ENCODE results near the gene ERN1. TPM values are rescaled to one million over a fixed set of nuclear protein-coding genes. Genes with fewer than 3 reads are reported as not detected.
A peak's percentile ranks its signal among the peaks of the same experiment; 100 is the strongest.

The ERN1 gene
- total RNA-seq, 4 donors from 2014 or later, result 9.5 to 20.2 (median 12.8) TPM

DNA sequence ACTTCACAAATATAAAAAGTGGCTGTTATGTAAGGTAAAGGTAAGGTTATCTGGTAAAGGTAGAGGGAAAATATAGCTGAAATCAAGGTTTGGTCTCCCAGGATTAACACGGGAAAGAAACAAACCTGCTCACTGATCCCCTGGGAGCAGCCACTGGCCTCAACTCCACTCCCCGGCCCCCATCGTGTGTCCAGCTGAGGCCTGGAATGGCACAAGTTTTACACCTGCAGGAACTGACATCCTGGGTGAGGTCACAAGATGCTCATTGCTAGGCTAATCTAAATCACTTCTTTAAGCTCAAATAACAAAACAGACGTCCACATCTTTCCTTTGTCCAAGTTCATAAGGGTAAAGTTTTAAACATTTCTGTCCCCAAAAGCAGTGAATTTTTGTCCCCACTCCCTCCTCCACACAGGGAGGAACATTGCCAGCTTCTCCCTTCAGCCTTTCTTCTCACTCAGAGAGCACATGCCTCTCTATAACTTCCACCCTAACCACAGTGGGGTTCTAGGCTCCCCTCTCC lies 46.3 kb downstream of the ERN1 start:
- no peak for DNase-seq
- H3K4me1 ChIP-seq, result peaks cover 22 to 53% of the 10 kb centered on the region in 2 donors
- no peak for TF ChIP-seq POLR2A (IDR thresholded peaks at IDR 0.05)
- TF ChIP-seq, protein P1, sequence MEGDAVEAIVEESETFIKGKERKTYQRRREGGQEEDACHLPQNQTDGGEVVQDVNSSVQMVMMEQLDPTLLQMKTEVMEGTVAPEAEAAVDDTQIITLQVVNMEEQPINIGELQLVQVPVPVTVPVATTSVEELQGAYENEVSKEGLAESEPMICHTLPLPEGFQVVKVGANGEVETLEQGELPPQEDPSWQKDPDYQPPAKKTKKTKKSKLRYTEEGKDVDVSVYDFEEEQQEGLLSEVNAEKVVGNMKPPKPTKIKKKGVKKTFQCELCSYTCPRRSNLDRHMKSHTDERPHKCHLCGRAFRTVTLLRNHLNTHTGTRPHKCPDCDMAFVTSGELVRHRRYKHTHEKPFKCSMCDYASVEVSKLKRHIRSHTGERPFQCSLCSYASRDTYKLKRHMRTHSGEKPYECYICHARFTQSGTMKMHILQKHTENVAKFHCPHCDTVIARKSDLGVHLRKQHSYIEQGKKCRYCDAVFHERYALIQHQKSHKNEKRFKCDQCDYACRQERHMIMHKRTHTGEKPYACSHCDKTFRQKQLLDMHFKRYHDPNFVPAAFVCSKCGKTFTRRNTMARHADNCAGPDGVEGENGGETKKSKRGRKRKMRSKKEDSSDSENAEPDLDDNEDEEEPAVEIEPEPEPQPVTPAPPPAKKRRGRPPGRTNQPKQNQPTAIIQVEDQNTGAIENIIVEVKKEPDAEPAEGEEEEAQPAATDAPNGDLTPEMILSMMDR (IDR thresholded peaks at IDR 0.05), result no peak
- WGBS, 2 donors, result 78 to 82% methylated on average over 4 of the region's 4 CpGs
- no peaks in the 10 kb centered on the region for H3K36me3 ChIP-seq
- no peak overlapping the region for H3K4me3 ChIP-seq (replicated peaks in 1 of 3)
- H3K27me3 ChIP-seq, result no peaks in the 10 kb centered on the region
- H3K27ac ChIP-seq, result peak overlapping the region in 2 of 3 donors; percentile 72 to 77
- H3K9me3 ChIP-seq, result no peaks in the 10 kb centered on the region
- intact Hi-C loops (cut with DNase I), result no loop called here

DNA sequence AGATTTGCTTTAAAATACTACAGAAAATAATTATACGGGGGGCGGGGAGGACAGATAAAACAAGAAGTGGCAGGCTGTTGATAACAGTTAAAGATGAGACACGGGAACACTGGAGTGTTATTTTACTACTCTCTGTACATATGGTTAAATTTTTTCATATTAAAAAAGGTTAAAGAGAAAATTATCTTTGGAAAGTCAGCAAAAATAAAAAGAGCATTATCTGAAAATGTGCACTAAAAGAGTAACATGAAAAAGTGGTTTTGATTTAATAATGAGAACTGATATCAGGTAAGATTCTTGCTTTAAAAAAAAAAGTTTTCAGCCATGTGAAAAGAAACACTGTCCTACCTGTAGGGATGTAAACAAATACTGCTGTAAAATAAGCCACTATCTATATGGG lies 46.9 kb downstream of the ERN1 start:
- TF ChIP-seq, protein P1 (IDR thresholded peaks at IDR 0.05), result no peak
- TF ChIP-seq POLR2A (IDR thresholded peaks at IDR 0.05), result no peak
- Histone ChIP-seq H3K27ac (peak overlapping the region; percentile 72 to 77 (median 72)), H3K27me3 (no peaks in the 10 kb centered on the region), H3K36me3 (no peaks in the 10 kb centered on the region), H3K9me3 (no peaks in the 10 kb centered on the region), H3K4me3 (replicated peaks in 1 of 3) (no peak overlapping the region), H3K4me1 (peaks cover 22 to 52% of the 10 kb centered on the region in 2 donors)
- no peak for DNase-seq
- WGBS, 2 donors, result 80 to 85% methylated on average over 3 of the region's 3 CpGs
- intact Hi-C loops (cut with DNase I), result no loop called here

DNA sequence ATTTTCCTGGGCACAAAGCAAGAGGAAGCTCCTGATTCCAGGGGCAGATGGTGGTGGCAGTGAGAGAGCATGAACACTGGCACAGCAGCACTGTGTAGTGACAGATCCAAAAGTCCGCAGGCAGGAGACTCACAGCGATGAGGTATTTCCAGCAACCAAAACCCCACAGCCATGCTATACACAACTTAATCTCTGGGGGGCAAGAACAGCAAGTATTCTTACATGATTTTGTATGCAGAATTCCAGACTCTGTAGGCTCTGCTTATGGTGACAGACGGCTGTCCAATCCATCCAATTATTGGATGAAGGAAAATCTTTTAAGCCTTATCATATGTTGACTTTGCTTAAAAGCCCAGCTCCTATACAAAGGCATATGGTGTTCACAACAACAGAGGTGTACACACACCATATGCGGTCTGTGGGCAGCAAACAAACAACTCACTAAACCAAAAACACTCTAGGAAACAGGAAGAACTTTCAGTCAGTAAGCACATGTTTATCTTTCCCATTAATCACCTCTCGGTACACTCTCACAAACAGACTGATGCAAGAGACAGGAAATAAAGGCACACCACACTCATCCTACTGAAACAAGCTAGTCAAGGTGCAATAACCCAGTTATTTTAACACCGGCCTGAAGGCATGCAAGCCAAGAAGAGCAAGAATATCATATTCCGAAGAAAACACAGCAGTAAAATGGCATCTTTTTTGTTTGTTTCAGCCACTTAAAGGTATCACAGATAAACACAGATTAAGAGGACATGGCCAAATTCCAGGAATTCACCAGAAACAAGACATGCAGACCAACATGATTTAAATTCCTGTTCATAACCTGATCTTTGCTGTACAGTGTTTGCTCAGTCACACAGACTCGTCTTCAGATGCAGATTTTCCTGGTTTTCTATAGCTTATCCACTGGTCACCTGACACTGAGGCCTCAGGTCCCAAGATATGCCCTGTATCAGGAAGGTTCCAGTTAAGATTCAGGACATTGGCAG lies 47.8 kb downstream of the ERN1 start:
- Histone ChIP-seq H3K4me1 (peaks cover 22 to 52% of the 10 kb centered on the region in 2 donors), H3K36me3 (no peaks in the 10 kb centered on the region), H3K9me3 (no peaks in the 10 kb centered on the region), H3K27ac (peak overlapping the region; percentile 72 to 77 (median 72)), H3K27me3 (no peaks in the 10 kb centered on the region), H3K4me3 (replicated peaks in 1 of 3) (no peak overlapping the region)
- peak in 1 of 2 donors; percentile 28 for DNase-seq
- intact Hi-C loops (cut with DNase I), result no loop called here
- WGBS, 2 donors, result 46 to 51% methylated on average over 8 of the region's 8 CpGs
- TF ChIP-seq POLR2A (IDR thresholded peaks at IDR 0.05), result peak in 1 of 2 donors; percentile 8
- TF ChIP-seq, protein P1 (IDR thresholded peaks at IDR 0.05), result no peak

DNA sequence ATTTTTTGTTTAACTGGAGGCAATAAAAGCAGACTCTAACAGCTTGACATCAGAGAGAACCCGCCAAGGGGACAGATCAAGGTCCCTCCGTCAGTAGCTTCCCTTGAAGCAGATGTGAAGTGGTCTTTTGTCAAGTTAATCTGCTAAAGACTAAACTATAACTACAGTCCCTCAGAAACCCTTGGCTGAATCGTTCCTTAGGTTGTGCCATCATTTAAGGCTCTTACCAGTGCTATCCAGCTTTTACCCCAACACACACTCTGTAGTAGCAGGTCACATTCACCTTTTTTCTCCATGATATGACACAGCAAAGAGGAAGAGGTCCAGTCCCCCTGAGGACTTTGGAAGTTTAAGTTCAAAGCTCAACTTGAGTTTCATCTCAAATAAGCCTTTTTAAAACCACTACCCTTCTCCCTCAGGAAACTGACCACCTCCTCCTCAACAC lies 49.7 kb downstream of the ERN1 start:
- WGBS, 2 donors, result 91 to 94% methylated on average over 3 of the region's 3 CpGs

More for the DNA sequence above, 49.7 kb downstream of the ERN1 start:
- Histone ChIP-seq H3K27ac (no peak overlapping the region), H3K4me1 (peaks cover 23 to 57% of the 10 kb centered on the region in 2 donors), H3K27me3 (no peaks in the 10 kb centered on the region), H3K4me3 (replicated peaks in 1 of 3) (no peak overlapping the region), H3K36me3 (no peaks in the 10 kb centered on the region), H3K9me3 (no peaks in the 10 kb centered on the region)
- TF ChIP-seq, protein P1 (IDR thresholded peaks at IDR 0.05), result no peak
- TF ChIP-seq POLR2A (IDR thresholded peaks at IDR 0.05), result no peak
- DNase-seq, result no peak
- intact Hi-C loops (cut with DNase I), result no loop called here
